GM21390 (cell line): Measurements from ENCODE around the gene C2orf74.
A peak's percentile ranks its signal among the peaks of the same experiment; 100 is the strongest.
"Not testable (repeated sequence)": the region's sequence is repeated elsewhere in the genome, so short reads cannot be mapped to it uniquely, and the experiment has no call there.

Experiments
- ATAC-seq: cut with Tn5 transposase; IDR thresholded peaks from one replicate; pipeline ENCODE4 v1.9.1; 2021; ENCODE audit not compliant: unreplicated experiment

C2orf74 gene

DNA sequence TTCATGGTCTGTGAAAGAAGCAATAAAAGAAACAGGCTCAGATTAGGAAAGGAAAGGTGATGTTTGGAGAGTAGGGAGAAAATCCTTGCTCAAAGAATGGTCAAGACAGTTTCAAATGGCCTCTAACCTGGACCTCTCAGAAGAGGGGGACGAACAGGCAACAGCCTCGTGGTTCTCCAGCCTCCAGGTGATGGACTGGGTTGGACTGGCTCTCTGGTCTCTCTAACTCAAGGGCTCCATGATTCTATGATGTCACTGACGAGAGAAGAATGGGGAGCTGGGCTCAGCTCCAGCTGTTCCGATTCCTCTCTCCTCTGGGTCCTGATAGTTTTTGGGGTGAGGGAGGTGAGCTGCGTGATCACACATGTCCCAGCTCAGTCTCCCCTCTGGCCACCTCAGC is at the start of gene C2orf74:
Gene C2orf74 (plus strand): TSS at position 301 of the 400 bp plus-strand sequence. CDS start 327 bp downstream, outside the sequence.
- no peak for ATAC-seq

DNA sequence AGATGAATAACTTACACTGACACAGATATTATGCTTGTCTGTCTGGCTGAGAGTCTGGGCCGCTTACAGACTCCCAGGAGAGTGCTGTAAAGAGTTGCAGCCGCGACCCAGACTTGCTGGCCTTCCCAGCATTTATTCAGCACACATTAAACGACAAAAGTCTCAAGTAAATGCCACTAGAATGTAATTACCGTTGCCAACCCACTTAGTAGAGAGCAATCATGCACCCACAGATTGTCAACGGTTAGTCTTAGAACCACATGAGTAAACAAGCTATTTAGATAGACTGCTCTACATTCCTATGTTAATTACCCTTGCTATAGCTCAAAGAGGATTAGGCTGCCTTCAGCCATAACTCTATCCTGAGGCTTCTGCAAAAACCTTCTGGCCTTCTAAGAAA is 47.8 kb upstream of the C2orf74 start:
- no peak for ATAC-seq

DNA sequence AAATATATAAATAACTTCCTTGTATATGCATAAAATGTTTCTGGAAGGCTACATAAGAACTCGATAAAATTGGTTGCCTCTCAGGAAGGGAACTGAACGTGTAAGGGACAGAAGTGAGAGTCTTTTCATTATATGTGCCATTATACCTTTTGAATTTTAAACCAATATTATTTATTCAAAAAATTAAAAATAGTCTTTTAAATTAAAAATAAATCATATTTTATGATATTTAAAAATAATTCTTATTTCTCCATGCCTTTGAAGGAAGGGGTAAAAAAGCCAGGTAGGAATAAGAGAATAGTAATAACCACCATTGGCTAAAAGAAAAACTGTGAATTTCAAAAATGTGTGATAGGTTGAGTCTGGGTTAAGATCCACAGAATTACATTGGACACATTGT is 45.7 kb upstream of the C2orf74 start:
- ATAC-seq: no peak

DNA sequence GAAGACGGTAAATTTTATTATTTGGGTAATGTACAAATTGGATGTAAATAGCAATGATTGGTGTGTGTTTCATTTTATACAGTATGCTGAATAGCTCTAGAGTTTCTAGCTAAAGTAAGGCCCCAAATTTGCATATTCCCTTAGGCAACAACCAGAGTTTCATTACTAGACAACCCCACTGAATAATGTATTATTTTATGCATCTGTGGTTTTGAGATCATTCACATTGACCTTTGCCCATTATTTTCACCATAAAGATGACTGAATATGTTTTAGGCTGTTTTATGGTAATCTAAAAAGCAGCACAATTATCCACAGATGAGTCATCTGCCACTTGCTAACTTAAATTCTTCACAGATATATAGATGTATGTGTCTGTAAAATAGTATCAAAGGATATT is 44.5 kb upstream of the C2orf74 start:
- peak; percentile 86 for ATAC-seq

DNA sequence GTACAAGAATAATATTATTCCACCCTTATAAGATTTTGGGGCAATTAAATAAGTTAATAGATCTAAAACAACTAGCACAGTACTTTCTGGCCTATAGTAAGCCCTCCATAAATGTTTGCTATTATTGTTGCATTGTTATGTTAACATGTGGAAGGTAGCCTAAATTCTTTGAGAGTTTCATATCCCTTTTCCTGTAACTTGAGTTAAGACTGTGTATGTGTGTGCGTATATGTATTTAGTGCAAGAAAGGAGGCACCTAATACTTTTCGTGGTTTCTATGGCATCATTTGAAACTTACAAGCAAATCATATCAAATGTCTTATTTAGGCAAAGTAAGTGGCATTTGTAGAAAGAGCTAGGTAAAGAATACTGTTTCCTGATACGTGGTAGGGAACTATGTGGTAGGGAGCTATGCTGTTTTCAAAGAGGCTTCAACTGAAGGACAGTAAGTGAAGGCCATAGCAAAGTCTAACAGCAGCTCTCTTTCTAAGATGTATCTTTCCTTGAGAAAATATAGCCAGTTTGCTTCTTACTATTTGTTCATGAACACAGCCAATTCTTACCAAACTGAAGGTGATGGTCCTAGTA is 36.8 kb upstream of the C2orf74 start:
- ATAC-seq: no peak

DNA sequence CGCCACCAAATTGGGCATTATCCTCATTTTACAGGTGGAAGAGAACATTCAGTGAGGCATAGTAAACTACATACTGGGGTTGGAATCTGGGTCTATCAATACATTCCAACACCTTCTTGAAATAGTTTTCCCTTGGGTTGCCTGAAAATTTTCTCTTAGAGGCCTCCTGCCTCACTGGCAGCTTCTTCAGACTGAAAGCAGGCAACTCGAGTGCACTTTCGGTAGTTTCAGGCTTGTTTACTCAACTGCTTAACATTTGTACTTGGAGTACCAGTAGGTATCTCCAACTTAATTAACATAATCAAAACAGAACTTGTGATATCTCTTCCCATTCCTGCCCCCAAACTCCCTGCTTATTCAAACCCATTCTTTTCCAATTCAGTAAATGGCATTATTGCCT is 36.2 kb upstream of the C2orf74 start:
- no peak for ATAC-seq

DNA sequence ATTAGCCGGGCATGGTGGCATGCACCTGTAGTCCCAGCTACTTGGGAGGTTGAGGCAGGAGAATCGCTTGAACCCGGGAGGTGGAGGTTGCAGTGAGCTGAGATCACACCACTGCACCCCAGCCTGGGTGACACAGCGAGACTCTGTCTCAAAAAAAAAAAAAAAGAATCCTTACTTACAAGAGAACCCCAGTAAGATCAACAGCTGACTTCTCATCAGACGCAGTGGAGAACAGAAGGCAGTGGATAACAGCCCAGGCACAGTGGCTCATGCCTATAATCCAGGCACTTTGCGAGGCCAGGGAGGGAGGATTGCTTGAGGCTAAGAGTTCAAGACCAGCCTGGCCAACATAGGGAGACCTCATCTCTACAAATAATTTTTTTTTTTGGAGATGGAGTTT is 33.9 kb upstream of the C2orf74 start:
- not testable (repeated sequence) for ATAC-seq

DNA sequence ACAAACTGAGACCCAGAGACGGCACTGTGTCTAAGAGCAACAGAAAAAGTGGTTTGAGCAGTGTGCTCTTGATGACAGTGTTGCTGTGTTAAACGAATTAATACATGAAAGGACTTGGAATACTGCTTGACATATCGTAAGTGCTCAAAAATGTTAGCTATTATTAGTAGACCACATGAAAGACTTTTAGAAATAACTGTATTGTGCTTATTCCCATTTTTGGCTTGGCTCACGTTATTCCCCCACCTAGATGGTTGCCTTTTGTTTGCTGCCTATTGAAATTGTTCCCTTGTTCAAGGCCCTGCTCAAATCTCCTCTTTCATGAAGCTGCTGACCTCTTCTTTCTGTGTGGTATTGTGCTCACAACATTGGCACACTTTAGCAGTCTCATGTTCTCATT is 27.8 kb upstream of the C2orf74 start:
- ATAC-seq: no peak

DNA sequence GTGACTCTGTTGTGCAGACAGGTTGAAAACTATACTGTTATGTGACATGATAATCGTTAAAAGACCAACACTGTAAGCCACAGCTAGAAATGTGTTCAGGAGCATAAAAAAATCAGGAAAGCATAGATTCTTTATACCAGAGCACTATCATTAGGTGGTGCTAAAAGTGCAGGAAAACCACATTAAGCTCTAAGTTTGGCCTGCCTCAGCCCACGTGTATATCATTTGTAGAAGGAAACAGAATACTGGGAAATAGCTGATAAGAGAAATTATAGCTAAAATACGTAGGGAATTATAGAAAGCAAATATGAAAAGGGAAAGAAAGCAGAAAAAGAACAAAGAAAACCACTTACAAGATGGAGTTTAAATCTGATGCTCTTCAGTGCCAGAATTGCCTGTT is 26.5 kb upstream of the C2orf74 start:
- ATAC-seq: no peak

DNA sequence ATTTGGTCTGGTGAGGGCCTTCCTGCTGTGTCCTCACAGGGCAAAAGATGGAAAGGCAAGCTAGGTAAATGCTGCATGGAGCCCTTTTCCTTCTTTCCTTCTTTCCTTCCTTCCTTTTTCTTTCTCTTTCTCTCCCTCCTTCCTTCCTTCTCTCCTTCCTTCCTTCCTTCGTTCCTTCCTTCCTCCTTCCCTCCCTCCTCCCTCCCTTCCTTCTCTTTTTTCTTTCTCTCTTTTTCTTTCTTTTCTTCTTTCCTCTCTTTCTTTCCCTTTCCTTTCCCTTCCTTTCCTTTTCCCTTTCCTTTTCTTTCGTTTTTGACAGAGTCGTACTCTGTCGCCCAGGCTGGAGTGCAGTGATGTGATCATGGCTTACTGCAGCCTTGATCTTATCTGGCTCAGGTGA is 23.1 kb upstream of the C2orf74 start:
- ATAC-seq: no peak

DNA sequence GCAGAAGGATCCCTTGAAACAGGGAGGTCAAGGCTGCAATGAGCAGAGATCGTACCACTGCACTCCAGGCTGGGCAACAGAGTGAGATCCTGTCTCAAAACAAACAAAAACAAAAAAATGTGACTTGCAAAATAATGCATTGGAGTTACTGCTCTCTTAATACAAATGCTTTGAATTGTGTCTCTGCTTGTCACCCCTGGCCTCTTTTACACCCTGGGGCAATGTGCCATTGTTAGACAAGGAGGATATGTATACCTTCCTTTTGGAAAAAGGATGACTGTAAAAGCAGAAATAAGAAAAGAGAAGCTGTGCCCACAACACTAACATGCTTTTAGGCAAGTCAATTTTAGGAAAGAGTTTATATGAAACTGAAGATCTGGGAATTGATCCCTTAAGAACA is 20.8 kb upstream of the C2orf74 start:
- ATAC-seq: no peak

DNA sequence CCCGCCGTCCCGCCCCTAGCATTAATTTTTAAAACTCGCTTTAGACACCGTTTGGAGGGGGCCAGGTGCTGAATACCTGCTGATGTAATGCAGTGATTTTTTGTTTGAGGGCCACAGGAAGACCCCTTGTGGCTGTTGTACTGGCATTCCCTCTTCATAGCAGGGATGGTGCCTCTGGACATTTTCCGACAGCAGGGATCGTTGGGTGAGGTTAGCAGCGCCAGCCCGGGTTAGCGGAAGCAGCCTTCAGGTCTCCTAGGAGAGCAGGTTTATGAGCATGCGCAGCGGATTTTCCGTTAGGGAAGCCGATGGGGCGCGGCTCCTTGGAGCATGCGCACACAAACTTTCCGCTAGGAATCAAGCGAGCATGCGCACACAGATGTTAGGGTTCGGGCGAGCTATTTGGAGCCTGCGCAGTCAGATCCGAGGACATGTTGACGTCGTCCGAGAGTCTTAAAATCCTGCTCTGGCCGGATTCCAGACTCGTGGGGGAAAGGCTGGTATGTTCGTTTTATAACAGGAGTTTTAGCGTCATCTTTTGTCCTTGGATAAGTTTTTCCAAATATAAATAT is 17.2 kb upstream of the C2orf74 start:
- ATAC-seq: peak; percentile 89

DNA sequence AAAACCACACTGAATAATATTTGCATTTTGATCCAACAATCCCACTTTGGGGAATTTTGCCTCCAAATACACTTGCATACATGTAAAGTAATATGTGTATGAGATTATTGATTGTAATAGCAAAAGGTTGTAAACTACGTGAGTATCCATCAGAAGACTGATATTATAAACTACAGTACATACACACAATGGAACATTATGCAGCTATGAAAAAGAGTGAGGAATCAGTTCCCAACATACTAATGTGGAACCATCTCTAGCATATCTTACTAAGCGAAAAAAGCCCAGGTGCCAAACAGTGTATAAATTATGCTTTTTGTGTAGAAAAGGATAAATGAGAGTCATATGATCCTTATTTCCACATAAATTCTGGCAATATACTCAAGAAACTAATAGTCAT is 16.0 kb upstream of the C2orf74 start:
- no peak for ATAC-seq

DNA sequence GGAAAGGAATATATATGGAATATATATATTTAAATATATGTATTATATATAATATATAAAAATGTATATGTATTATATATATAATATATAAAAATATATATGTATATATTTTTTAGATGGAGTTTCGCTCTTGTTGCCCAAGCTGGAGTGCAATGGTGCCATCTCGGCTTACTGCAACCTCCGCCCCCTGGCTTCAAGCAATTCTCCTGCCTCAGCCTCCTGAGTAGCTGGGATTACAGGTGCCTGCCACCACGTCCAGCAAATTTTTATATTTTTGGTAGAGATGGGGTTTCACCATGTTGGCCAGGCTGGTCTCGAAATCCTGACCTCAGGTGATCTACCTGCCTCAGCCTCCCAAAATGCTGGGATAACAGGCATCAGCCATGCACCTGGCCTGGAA is 13.9 kb upstream of the C2orf74 start:
- not testable (repeated sequence) for ATAC-seq

DNA sequence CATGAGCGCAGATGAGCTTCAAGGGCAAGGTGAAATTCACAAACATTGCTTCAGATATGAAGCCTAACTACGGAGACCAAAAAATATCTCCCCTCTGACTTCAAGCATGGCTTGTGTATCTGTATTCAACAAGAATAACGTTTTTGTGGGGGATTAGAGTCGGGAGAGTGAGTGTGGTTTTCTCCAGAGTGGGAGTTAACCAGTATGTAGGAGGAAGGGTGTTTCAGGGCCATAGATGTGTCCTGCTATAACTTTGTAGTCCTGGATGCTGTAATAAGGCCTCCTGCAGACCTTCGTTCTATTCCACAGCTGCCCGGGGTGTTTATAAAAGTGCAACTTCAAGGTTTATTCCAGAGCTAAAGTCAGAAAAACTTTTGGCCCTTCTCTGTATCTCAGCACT is 12.9 kb upstream of the C2orf74 start:
- no peak for ATAC-seq

DNA sequence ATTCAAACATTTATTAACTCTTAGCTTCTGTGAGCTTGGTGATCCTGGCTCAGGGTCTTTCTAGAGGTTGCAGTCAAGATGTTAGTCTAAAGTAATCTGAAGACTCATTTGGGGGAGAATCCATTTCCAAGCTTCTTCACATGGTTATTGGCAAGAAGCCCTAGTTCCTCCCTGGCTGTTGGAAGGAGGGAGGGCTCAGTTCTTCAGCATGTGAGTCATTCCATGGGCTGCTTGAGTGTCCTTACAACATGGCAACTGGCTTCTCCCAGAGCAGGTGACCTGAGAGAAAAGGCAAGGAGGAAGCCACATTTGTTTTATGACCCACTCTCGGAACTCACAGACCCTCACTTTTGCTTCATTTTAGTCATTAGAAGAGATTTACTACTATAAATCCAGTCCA is 10.6 kb upstream of the C2orf74 start:
- ATAC-seq: no peak

DNA sequence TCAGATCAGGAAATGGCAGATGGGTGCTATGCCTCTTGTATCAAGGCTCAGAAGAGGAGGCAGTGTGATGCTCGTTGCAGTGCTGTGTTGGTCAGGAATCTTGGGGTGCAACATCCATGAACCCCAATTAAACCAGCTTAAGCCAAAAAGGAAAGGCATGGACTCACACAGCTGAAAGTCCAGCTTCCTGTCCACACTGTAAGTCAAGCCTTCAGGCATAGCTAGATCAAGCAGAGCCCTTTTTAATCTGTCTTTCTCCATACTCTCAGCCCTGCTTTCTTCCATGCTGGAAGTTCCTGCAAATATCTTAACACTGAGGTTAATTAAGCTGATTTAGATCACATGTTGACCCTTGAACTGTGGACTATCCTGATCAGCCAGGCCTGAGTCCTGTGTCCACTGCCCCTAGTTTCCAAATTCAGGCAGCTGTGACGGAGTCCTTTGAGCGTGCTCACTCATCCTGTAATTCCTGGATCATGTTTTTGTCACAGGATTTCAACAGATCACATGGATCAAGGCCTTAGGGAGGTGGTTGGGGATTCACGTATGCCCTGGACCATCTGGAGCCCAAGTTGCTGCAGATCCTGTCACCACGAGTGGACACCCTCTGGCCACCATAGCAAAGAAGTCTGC is 4.5 kb upstream of the C2orf74 start:
- no peak for ATAC-seq

DNA sequence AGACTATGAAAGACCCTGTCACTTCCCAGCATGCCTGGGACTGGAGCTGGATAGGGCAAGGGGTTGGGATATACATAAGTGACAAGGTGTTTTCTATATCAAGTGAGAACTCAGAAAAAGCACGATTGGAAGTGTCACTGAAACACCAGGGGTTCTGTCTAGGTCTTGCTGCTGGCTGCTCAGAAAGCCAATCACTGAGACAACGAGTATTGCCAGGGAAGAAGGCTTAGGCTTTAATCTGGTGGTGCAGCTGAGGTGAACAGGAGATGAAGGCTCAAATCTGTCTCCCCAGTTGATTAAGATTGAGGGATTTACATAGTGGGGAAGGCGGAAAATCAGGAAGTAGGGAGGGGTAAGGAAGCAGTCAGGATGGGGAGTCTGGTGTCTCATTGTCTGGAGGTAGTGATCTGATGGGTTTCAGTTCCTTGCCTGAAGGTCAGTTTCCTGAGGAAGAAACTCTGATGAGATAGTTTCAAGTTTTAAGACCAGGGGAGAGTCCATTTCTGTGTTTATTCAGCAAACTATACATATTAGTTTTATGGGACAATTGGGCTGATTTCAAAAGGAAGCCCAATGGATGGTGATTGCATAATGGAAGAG is 3.5 kb upstream of the C2orf74 start:
- ATAC-seq: no peak

DNA sequence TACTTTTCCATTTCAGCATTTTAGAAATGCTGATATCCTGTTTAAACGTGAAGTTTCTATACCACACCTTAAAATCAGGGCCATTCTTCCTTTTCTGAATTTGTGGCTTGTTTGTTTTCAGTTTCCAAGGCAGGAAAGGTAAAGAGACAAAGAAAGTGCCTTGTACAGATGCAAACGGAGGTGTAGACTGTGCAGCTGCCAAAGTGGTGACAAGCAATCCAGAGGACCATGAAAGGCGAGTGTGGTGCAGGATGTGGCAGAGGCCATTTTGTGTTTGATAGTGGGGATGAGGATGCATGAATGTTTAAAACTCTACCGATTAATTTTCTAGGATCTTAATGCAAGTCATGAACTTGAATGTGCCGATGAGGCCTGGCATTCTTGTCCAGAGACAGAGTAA is 733 bp downstream of the C2orf74 start:
- ATAC-seq: no peak

DNA sequence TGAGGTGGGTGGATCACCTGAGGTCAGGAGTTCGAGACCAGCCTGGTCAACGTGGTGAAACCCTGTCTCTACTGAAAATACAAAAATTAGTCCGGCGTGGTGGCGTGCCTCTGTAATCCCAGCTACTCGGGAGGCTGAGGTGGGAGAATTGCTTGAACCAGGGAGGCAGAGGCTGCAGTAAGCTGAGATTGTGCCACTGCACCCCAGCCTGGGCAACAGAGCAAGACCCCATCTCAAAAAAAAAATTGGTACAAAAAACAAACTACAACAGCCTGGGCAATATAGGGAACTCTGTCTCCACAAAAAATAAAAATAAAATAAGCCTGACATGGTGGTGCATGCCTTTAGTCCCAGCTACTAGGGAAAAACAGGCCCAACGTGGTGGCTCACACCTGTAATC is 3.1 kb downstream of the C2orf74 start:
- ATAC-seq: not testable (repeated sequence)

DNA sequence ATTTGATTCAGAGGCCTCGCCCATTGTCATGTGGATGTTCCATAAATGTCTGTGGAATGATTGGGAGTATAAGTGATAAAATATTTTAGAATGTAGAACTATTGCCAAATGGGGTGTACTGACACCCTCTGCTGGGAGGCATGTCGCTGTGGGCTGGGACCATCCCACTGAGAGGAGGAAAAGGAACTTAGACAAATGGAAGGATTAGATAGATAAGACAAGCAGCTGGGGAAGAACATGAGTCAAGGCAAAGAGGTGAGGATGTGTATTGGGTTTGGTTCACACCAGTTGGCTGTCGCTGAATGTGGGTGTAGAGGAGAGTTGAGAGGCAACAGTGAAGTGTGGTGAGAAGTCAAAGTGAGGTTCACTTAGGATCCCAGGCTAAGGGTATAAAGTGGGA is 4.0 kb downstream of the C2orf74 start:
- no peak for ATAC-seq

DNA sequence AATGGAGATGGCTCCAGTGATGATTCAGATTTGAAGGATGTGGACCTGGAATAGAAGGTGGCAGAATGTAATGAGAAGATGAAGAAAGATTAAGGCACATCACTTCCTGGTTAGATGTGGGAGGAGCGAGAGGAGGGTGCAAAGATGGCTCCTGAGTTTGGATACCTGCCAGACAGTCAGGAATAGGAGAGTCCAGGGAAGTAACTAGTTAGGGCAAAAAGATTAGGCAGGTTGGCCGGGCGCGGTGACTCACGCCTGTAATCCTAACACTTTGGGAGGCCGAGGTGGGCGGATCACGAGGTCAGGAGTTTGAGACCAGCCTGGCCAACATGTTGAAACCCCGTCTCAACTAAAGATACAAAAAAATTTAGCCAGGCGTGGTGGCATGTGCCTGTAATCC is 5.6 kb downstream of the C2orf74 start:
- ATAC-seq: no peak
